ENCODE results near the gene WDR77. TPM values are rescaled to one million over a fixed set of nuclear protein-coding genes. Genes with fewer than 3 reads are reported as not detected.

The WDR77 gene
- total and polyA plus RNA-seq, 2 of the 13 experiments (the other 11 are each of a cell fraction or from before 2014, with no cell fraction given): 90.6 to 108 TPM

- no peak for TF ChIP-seq USF2 (IDR thresholded peaks at IDR 0.05; ENCODE audit: low read depth, low read length)
- no peak for TF ChIP-seq USF2 (CRISPR knock-in tag; IDR thresholded peaks at IDR 0.05; ENCODE audit: borderline replicate concordance)
- 0 out of 2 replicates have a peak, but pooled peaks have one; percentile 17 for TF ChIP-seq ELF4 (CRISPR knock-in tag; IDR thresholded peaks at IDR 0.05; ENCODE audit: borderline replicate concordance)
- 0 out of 4 replicates have a peak, but pooled peaks of 1 of the 2 experiments have one; percentile 1 for TF ChIP-seq ATF4 (CRISPR knock-in tag; IDR thresholded peaks at IDR 0.05)
- peak; percentile 16; the same call in 1 of the 2 replicates for TF ChIP-seq ZNF230 (CRISPR knock-in tag; IDR thresholded peaks at IDR 0.05)
Observed at GRCh38 chr1:111449703-111450017, 604 bp upstream of the WDR77 start (continued).

- peak overlapping the region; percentile 86 for H3K27ac ChIP-seq (ENCODE audit: extremely low read length, insufficient read depth, low read length)
- CTCF ChIA-PET (ENCODE audit: low intra/inter-chr PET ratio, low total read pairs): no interaction called here
- no peaks in the 10 kb centered on the region; a peak in 1 of 5 replicates for H3K27me3 ChIP-seq (ENCODE audit: control insufficient read depth in 1 of 2, insufficient read depth in 2 of 2, low read length in 2 of 2)
- H3K9me3 ChIP-seq (ENCODE audit: low read length): no peaks in the 10 kb centered on the region
- peak overlapping the region; percentile 77 to 98 (median 96) for H3K4me3 ChIP-seq (replicated peaks in 1 of 3; ENCODE audit: insufficient read depth in 1 of 3, low read depth in 2 of 3, low read length in 3 of 3)
- FAIRE-seq (no peak), ATAC-seq (peak; percentile 16; the same call in 2 of the 3 replicates), DNase-seq (ENCODE audit: low spot score) (no peak)
- H3K4me1 ChIP-seq (ENCODE audit: insufficient read depth, low read length): peaks cover 54% of the 10 kb centered on the region
- H3K9ac ChIP-seq (ENCODE audit: insufficient read depth, low read depth, low read length): peak overlapping the region; percentile 82
- 0% methylated on average over 14 of the region's 25 CpGs for WGBS (ENCODE audit: low lambda C conversion rate)
- H2AFZ ChIP-seq (ENCODE audit: low read length): no peak overlapping the region
- in situ Hi-C loops (cut with HindIII; ENCODE audit: extremely low pct_ligation_motif_present, low pct_unique_long_range_greater_than_20kb) (no loop called here), intact Hi-C loops (cut with micrococcal nuclease; ENCODE audit: unreplicated experiment) (no loop called here)
- H3K36me3 ChIP-seq (replicated peaks in 1 of 2; ENCODE audit: control insufficient read depth in 1 of 2, insufficient read depth in 2 of 2, low read length in 2 of 2): peaks cover 6 to 16% of the 10 kb centered on the region in 2 experiments
- H4K20me1 ChIP-seq (ENCODE audit: insufficient read depth, low read length): no peaks in the 10 kb centered on the region
- H3K4me2 ChIP-seq (ENCODE audit: low read depth, low read length): peak overlapping the region; percentile 76
- BruUV-seq (replicated peaks): no TSS peak
- POLR2A ChIA-PET: interaction anchor here (0.9 to 1.6 kb wide), 7 partner anchors 14 to 403 kb away, joined by 3 to 8 read pairs (median 5); no protein-coding TSS in a partner anchor
- H3K79me2 ChIP-seq (ENCODE audit: insufficient read depth, low read length): peaks cover 54% of the 10 kb centered on the region
- TF ChIP-seq SNAPC5 (CRISPR knock-in tag; IDR thresholded peaks at IDR 0.05; ENCODE audit: borderline replicate concordance): no peak
- no peak for TF ChIP-seq ZNF414 (CRISPR knock-in tag; IDR thresholded peaks at IDR 0.05)
- peak; percentile 30; the same call in 1 of the 2 replicates for TF ChIP-seq FOSL2 (CRISPR knock-in tag; IDR thresholded peaks at IDR 0.05)
- no peak for TF ChIP-seq HCFC1 (IDR thresholded peaks at IDR 0.05; ENCODE audit: low read depth, low read length)
- no peak for TF ChIP-seq ZNF264 (CRISPR knock-in tag; IDR thresholded peaks at IDR 0.05)
- TF ChIP-seq ZNF749 (CRISPR knock-in tag; IDR thresholded peaks at IDR 0.05; ENCODE audit: borderline replicate concordance): 0 out of 2 replicates have a peak, but pooled peaks have one; percentile 11
- 0 out of 2 replicates have a peak, but pooled peaks have one; percentile 20 for TF ChIP-seq GFI1 (CRISPR knock-in tag; IDR thresholded peaks at IDR 0.05; ENCODE audit: borderline replicate concordance)
- TF ChIP-seq ZNF30 (CRISPR knock-in tag; IDR thresholded peaks at IDR 0.05): no peak
- TF ChIP-seq HNF1B (CRISPR knock-in tag; IDR thresholded peaks at IDR 0.05): no peak
- 0 out of 2 replicates have a peak, but pooled peaks have one; percentile 32 for TF ChIP-seq SRY (CRISPR knock-in tag; IDR thresholded peaks at IDR 0.05)
- TF ChIP-seq TAF1 (CRISPR knock-in tag; IDR thresholded peaks at IDR 0.05): peak; percentile 2; the same call in 1 of the 2 replicates
Observed at GRCh38 chr1:111448482-111448917, 556 bp downstream of the WDR77 start.

Data from HepG2 (cell line).